HepG2 (cell line): Measurements from ENCODE around the gene COL4A6. TPM values are rescaled to one million over a fixed set of nuclear protein-coding genes. Genes with fewer than 3 reads are reported as not detected.

Experiments
- AGO2 ChIP-seq: fragments of 200-400 bp; formaldehyde crosslinking; optimal IDR thresholded peaks from 2 replicates; pipeline ENCODE3; 2017; ENCODE audit warnings: mild to moderate bottlenecking, low read depth, low read length, moderate library complexity
- ARID5B ChIP-seq: IDR thresholded peaks from 2 replicates; pipeline ENCODE4 v1.4.0; 2020; ENCODE audit warnings: mild to moderate bottlenecking, missing genetic modification reagents
- ELF1 ChIP-seq: sonication (generic); formaldehyde crosslinking; IDR thresholded peaks from 2 replicates; pipeline ENCODE4 v1.4.0; 2020; ENCODE audit warnings: missing genetic modification reagents
- GABPA ChIP-seq, 2 experiments: IDR thresholded peaks; 2 replicates each; pipeline ENCODE4 v1.6.1; 2011 to 2016; ENCODE audit warnings: low read depth in 2 of 2, low read length in 1 of 2, missing biosample characterization in 1 of 2, missing genetic modification characterization in 1 of 2
- NCOA2 ChIP-seq: sonication (generic); formaldehyde crosslinking; IDR thresholded peaks from 2 replicates; pipeline ENCODE4 v1.8.0; 2022; ENCODE audit warnings: inconsistent platforms
- NCOR1 ChIP-seq: fragments of 200-600 bp; sonication (generic); IDR thresholded peaks from 2 replicates; pipeline ENCODE4 v1.7.0; 2017; ENCODE audit warnings: antibody characterized with exemption, low read length, borderline replicate concordance
- NR2F1 ChIP-seq, 2 experiments: fragments of 450-650 bp in 1 of 2; formaldehyde crosslinking in 1 of 2; IDR thresholded peaks; 2 replicates each; pipeline versions ENCODE4 v1.5.0 to v1.6.1; 2016 to 2020; ENCODE audit warnings: mild to moderate bottlenecking in 1 of 2, missing compliant biosample characterization in 1 of 2, missing genetic modification reagents in 1 of 2, moderate library complexity in 1 of 2
- ZBTB49 ChIP-seq: sonication (generic); formaldehyde crosslinking; IDR thresholded peaks from 2 replicates; pipeline ENCODE4 v1.4.0; 2020; ENCODE audit warnings: missing genetic modification reagents, borderline replicate concordance
- ZC3H4 ChIP-seq: sonication (generic); formaldehyde crosslinking; IDR thresholded peaks from 2 replicates; pipeline ENCODE4 v1.4.0; 2020; ENCODE audit warnings: missing genetic modification reagents, borderline replicate concordance
- ZMYM3 ChIP-seq: sonication (generic); formaldehyde crosslinking; IDR thresholded peaks from 2 replicates; pipeline ENCODE4 v1.5.1; 2020; ENCODE audit warnings: mild to moderate bottlenecking, missing genetic modification reagents
- ZNF318 ChIP-seq: sonication (generic); formaldehyde crosslinking; IDR thresholded peaks from 2 replicates; pipeline ENCODE4 v1.4.0; 2020; ENCODE audit warnings: mild to moderate bottlenecking, missing genetic modification reagents
- polyA plus RNA-seq, 8 experiments: library from polyadenylated mRNA; depleted of rRNA in 3 of 8; stranded (reverse) in 7 of 8; unstranded in 1 of 8; fragments of >200 nt; fragmentation: Illumina TruSeq in 4 of 8; extraction: Trizol in 4 of 8; gene quantifications; 2 replicates each; pipeline versions ENCODE4 v1.2.1 to v1.2.3, GENCODE V29; 2011 to 2016; ENCODE audit warnings: low read depth in 4 of 8, missing spikeins in 1 of 8, mixed read lengths in 1 of 8; ENCODE audit not compliant: insufficient read depth in 1 of 8
- total RNA-seq, 5 experiments: library from RNA; depleted of rRNA; stranded (reverse); fragments of >200 nt; fragmentation: Illumina TruSeq; extraction: Trizol; gene quantifications; 2 replicates each; pipeline ENCODE4 v1.2.3, GENCODE V29; 2016; ENCODE audit warnings: low read depth in 1 of 5

Gene COL4A6
- total and polyA plus RNA-seq, 2 of the 13 experiments (the other 11 are each of a cell fraction or from before 2014, with no cell fraction given) = 4.5 to 8.2 TPM

GRCh38 chrX:108298165-108298602 lies 140.0 kb downstream of the COL4A6 start (continued):
- TF ChIP-seq GABPA (IDR thresholded peaks at IDR 0.05; ENCODE audit: low read depth, low read length) (no peak), GABPA (CRISPR knock-in tag; IDR thresholded peaks at IDR 0.05; ENCODE audit: low read depth) (no peak), NR2F1 (CRISPR knock-in tag; IDR thresholded peaks at IDR 0.05) (no peak), NCOA2 (CRISPR knock-in tag) (peak; percentile 34; the same call in 1 of the 2 replicates), ELF1 (CRISPR knock-in tag) (no peak), AGO2 (peak; percentile 81), ARID5B (CRISPR knock-in tag) (peak; percentile 46; the same call in 1 of the 2 replicates), NCOR1 (0 out of 2 replicates have a peak, but pooled peaks have one; percentile 48), ZC3H4 (CRISPR knock-in tag) (no peak), ZBTB49 (no peak), ZNF318 (CRISPR knock-in tag) (no peak), ZMYM3 (CRISPR knock-in tag) (no peak)
